ENCODE measurements around the gene EIF4ENIF1.

DNA sequence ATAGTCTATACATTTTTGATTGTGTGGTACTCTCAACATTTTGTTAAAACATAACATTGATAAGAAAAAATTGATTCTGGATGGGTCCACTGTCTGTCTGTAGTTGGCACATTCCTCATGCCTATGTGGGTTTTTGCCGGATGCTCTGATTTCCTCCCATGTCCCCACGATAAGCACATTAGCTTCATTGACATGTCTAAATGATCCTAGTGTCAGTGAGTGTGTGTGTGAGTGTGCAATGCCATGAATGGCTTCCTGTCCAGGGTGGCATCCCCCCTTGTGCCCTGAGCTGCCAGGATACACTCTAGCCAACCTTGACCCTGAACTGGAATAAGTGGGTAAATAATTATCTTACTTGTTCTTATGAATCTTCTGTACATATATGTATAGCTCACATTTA is 12.1 kb upstream of the EIF4ENIF1 start:
- no peak for TF ChIP-seq CTCF (IDR thresholded peaks at IDR 0.05; ENCODE audit: insufficient read depth, low read length, poor library complexity, severe bottlenecking)
- no peak for TF ChIP-seq EZH2phosphoT487 (conservative IDR thresholded peaks at IDR 0.05; ENCODE audit: low read length)

Data from SU-DHL-6 (cell line).